Activated CD4-positive, CD25-positive, alpha-beta regulatory T cell (primary cell): Measurements from ENCODE around the gene DPEP1.
"Not testable (repeated sequence)": the region's sequence is repeated elsewhere in the genome, so short reads cannot be mapped to it uniquely, and the experiment has no call there.

ENCODE experiments used
- DNase-seq, 4 experiments: peaks; one replicate each; lab custom pipeline; 2025; lab: John Stamatoyannopoulos, UW

DPEP1 gene

GRCh38 chr16:89619840-89620239, 6.4 kb downstream of the DPEP1 start:
- DNase-seq: no peak

- no peak for DNase-seq
Observed at GRCh38 chr16:89620406-89620841, 7.0 kb downstream of the DPEP1 start.

- DNase-seq: no peak
Observed at GRCh38 chr16:89621136-89621697, 7.8 kb downstream of the DPEP1 start.

DNA sequence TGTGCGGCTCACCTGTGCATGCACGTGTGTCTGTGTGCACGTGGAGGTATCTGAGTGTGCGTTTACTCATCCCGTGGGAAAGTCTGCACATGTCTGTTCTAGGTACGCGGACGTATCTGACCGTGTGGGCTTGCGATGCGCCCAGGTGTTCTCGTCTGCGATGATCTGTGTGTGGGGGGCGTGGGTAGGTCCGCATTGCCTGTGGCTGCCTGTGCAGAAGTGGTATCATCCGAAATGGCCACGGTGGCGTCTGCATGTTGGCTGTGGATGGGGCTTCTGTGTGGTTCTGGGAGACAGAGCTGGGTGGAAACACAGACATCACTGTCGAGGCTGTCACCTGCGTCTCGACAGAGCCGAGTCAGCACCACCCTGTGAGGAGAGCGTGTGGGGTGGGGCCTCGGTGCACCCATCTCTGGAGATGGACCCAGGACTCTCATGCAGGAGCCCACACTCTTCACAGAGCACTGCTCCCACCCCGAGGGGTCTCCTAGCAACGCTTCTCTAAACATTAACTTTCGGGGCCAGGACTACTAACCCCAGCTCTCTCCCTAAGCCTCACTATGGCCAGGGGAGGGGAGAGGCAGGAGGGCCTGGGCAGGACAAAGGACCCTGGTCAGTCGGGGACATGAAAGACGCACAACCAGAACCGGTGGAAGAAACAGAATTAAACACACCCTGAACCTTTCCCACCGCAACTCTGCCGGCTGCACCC, 8.4 kb downstream of the DPEP1 start:
- DNase-seq: no peak

DNA sequence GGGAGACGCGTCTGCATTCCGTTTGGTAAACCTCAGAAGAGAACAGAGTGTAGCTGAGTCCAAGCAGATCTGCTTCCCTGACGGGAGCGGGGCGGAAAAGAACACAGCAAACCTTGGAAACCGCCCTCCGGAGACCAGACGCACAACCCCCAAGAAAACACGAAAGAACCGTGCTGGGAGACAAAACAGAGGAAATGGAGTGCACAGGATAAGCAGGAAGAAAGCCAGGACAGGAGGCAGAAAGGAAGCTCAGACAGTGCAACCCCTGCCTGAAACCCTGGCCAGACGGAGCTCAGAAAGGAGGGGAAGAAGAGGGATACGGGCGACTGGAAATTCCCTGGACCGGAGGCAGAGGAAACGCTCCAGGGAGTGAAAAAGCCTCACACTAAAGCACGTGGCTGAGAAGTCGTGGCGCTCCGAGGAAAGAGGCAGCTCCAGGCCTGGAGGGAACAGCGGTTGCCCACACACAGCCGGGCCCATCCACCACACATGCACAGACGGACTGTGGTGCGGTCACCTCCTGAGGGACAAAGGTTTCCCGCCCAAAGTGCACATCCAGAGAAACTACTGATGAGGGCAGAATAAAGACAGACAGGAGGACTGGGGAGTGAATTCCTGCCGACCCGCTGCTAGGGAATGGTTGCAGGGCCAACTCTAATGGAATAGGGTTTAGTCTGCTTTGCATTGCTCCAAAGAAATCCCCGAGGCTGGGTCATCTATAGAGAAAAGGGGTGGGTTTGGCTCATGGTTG, 10.2 kb downstream of the DPEP1 start:
- no peak for DNase-seq

GRCh38 chr16:89624777-89625761, 11.6 kb downstream of the DPEP1 start:
- no peak for DNase-seq

DNA sequence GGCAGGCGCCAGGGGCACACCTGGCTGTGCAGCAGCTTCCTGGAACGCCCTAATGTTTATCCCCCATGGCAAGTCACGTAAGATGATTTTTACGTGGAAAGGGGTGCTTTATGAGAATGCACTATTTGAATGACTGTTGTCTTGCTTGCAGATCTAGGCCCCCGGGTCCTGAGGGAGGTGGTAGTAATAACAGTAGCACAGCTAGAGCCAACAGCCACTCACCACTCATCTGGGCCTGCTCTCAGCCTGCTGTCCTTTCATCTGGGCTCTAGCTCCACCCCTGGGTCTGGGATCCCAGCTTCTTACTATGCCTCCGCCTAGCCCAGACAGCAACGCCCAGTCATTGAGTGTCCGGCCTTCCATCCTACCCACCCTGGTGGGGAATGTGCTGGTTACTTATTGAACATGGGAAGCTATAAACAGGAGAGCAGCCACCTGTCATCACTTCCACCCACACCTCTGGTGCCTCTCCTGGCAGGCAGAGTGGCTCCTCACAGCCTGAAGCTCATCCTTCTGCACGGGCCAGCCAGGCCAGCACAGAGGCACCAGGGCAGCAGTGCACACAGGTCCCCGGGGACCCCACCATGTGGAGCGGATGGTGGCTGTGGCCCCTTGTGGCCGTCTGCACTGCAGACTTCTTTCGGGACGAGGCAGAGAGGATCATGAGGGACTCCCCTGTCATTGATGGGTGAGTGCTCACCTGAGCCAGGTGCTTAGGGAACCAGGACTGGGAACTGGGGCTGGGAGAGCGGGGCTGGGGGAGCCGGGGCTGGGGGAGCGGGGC, 16.6 kb downstream of the DPEP1 start:
- DNase-seq: no peak

DNA sequence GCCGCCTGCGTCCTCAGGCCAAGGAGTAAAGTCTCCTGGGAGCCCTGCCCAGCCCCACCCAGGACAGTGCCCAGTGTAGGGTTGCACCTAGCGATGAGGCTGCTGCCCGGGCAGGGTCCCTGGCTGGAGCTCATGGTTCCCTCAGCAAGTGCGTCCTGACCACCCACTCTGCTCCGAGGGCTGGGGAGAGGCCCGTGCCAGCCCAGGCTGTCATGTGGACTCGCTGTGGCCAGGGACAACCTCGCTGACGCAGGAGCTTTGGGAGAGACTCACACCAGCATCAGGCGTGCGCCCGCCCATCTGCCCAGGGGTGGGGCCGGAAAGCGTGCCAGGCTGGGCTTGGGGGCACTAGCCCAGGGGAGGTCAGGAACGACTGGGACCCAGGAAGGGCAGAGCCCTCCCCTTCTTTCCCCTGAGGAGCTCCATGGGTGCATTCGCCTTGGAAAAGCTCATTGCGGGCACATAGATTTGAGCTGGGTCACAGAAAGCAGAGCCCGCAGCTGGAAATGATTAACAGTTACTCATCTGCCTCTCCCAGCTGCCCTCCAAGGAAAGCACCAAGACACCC, 19.7 kb downstream of the DPEP1 start:
- DNase-seq: no peak

DNA sequence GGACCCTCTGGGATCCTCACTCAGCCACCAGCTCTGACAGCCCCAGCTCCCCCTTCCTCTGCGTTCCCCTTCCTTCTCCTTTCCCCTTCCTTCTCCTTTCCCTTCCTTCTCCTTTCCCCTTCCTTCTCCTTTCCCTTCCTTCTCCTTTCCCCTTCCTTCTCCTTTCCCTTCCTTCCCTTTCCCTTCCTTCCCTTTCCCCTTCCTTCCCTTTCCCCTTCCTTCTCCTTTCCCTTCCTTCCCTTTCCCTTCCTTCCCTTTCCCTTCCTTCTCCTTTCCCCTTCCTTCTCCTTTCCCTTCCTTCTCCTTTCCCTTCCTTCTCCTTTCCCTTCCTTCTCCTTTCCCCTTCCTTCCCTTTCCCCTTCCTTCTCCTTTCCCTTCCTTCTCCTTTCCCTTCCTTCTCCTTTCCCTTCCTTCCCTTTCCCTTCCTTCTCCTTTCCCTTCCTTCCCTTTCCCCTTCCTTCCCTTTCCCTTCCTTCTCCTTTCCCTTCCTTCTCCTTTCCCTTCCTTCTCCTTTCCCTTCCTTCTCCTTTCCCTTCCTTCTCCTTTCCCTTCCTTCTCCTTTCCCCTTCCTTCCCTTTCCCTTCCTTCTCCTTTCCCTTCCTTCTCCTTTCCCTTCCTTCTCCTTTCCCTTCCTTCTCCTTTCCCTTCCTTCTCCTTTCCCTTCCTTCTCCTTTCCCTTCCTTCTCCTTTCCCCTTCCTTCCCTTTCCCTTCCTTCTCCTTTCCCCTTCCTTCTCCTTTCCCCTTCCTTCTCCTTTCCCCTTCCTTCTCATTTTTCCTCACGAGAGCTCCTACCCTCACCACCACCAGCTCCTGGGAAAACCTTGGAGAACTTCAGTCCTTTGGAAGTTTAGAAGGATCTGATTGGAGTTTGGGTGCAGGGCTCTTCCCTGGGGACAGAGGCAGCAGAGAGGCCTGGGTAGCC, 21.3 kb downstream of the DPEP1 start:
- DNase-seq: not testable (repeated sequence)

DNA sequence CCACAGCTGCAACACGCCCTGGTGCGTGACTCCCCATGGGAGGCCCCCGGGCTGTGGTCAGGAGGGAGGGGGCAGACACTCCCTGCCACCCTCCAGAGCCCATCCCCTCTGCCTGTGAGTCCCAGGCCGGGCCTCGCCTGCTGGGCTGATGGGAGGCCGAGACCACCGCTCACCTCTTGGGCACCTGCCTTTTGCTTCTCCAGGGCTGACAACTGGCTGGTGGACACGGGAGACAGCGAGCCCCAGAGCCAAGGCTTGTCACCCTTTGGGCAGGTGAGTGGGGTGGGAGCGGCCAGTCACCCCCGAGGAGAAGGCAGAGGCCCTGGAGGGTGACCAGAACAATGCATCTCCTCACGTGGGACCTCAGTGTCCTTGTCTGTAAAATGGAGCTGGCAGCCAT, 23.2 kb downstream of the DPEP1 start:
- DNase-seq: no peak

DNA sequence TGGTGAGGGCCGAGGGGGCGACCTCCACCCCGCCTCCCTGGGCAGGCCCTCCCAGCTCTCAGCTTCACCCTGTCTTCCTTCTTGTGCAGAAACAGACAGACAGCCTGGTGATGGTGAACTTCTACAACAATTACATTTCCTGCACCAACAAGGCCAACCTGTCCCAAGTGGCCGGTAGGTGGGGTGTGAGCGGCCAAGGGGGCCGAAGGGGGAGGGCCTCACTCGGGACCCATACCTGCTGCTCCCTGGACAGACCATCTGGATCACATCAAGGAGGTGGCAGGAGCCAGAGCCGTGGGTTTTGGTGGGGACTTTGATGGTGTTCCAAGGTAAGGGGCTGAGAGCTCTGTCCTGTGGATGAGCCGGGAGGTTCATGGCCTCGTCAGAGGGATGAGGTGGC, 23.9 kb downstream of the DPEP1 start:
- DNase-seq: no peak

- no peak for DNase-seq
Observed at GRCh38 chr16:89638455-89638854, 25.0 kb downstream of the DPEP1 start.

DNA sequence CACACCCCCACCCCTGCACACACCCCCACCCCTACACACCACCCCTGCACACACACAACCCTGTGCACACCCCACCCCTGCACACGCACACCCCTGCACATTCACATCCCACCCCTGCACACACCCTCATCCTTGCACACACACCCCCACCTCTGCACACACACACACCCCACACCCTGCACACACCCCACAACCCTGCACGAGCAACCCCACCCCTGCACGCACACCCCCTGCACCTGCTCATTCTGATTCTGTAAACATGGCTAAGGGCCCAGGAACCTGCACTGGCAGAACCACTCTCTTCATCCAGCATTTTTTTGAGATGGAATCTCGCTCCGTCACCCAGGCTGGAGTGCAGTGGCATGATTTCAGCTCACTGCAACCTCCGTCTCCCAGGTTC, 25.9 kb downstream of the DPEP1 start:
- no peak for DNase-seq

DNA sequence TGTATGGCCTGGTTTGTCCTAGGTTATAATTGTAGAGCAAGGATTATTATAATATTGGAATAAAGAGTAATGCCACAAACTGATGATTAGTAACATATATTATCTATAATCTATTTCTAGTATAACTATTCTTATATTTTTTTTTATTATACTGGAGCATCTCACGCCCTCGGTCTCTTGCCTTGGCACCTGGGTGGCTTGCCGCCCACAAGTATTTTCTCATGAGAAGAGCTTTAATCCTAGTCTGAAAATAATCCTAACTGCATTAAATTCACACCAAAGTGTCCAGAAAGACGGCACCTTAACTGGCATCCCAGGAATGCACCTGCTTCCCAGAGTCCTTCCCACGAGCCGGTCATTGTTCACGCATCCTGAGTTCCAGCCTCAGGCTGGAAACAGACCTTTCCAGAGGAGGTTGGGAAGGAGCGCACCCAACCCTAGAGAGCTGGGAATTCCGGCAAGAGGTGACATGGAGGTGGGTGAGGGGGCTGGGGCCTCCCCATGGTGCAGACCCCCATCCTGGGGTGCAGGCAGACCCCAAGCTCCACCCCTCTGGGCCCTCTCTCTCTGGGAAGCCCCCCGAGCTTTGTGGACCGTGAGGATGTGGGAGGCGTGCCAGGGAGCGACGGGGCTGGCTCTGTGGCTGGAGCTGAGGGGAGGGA, 28.1 kb downstream of the DPEP1 start:
- DNase-seq: no peak

DNA sequence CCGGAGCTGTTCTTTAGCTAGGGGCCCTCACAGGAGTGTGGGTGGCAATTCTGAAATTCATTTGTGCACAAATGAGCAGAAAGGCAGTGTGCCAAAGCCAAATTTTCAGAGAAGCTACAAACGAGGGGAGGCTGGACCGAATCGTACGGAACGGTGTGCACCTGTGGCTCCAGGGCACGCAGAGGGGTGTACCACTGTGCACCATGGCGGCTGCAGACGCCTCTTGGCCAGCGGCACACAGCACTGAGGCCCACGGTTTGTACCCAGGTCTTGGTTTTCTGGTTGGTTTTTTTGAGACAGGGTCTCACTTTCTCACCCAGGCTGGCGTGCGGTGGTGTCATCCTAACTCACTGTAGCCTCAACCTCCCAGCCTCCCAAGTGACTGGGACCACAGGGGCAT, 29.1 kb downstream of the DPEP1 start:
- no peak for DNase-seq

DNA sequence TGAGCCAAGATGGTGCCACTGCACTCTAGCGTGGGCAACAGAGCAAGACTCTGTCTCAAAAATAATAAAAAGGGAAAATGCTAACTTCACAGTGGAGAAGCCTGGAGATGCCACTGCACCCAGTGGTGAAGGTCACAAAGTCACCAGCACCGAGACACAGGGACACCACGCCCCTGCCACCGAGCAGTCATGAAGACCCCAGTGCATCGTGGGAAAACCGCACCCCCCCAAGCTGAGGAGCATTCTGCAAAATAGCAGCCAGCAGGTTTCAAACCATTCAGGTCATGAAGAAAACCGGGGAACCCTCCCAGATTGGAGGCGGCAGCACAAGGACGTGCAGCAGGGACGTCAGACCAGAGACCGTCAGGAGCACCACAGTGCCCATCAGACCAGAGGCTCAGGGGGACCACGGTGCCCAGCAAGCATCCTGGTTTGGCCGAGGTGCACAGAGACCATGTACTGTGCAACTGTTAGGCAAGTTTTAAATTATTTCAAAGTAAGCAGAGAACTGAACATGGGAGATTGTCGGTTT, 30.4 kb downstream of the DPEP1 start:
- DNase-seq: no peak

- no peak for DNase-seq
Observed at GRCh38 chr16:89645122-89645521, 31.7 kb downstream of the DPEP1 start.

- DNase-seq: no peak
Observed at GRCh38 chr16:89646270-89646669, 32.8 kb downstream of the DPEP1 start.

DNA sequence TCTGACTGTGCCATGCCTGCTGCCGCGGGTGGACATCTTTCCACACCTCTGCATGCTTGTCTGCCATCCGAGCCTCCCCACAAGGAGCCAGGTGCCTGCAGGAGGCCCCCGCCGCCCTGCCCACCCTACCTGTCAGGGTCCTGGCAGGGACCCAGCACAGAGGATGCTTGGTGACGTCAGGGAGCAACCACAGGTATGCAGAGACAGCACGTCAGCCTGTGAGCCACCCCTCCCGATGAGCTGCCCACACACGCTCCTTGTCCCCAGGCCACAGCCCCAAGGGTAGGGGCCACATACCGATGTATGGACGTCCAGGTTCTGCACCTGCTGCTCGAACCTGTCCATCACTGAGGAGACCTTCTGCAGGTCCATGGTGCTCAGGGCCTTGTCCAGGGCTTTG, 33.5 kb downstream of the DPEP1 start:
- DNase-seq: no peak
